Measurements from ENCODE around the gene MOXD1.

The MOXD1 gene

DNA sequence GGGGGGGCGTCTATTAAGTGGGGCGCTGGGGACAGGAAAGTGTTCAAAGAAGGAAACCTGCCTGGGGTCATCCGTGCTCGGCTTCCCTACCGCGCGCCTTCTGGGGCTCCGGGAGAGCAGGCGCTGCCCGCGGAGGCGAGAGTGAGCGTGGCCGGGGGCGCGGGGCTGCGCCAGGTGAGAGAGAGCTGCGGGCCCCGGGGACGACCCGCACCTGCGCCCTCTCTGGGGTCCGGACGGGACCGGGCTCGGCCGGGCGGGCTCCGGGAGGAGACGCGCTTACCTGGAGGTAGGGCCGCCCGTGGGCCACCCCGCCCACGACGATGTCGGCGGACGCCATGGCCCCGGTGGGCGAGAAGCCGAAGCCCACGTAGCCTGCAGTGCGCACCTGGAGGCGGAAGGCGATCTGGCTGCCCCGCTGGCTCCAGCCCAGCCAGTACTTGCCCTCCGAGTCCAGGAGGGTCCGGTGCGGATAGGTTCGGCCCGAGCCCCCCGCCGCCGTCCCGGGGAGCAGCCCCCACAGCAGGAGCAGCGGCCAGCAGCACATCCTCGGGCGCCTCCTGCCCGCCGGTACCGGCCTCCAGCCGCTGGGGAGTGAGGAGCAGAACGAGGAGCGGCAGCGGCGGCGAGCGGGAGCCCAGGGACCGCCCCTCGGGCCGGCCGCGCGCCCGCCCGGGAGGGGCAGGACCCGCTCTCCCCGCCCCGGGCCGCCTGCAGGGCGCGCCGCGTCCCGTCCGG, at the start of gene MOXD1:
TSS of gene MOXD1 (minus strand) at position 593 of the 735 bp plus-strand sequence. CDS start at position 544, 49 bp downstream.
- no peak for DNase-seq (ENCODE audit: low read depth in 2 of 2)

GRCh38 chr6:132446855-132447241, 45.6 kb upstream of the MOXD1 start:
- DNase-seq (ENCODE audit: low read depth in 2 of 2) = no peak

DNA sequence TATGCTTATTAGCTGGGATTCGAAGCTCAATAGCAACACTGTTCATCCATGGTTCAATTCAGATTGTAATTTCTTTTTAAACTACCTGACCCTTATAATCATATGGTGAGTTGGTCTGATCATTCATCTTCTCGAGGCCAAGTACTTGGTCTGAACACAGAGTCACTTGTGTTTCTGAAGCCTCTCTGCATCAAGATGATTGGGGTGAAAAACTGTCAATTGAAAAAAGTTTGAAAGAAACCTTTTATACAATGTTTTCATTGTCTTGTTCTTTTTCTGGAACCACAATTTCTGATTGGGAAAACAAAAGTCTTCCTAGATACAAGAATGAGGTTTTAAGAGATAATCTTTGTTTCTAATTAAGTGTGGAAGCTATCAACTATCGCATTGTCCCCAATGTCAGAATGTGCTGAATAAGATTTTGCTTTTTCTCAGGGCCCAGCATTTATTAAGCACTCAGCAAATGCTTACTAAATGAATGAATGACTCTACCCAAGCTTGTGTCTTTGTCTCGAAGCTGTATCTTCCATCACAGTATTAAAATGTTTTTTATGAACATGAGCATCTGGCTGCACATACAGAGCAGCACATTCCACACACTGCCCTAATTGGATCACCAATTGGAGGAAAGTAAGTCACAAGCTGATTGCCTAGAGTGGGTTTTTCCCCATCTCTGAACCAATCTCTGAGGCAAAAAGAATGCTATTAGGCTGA, 45.0 kb upstream of the MOXD1 start:
- no peak for DNase-seq (ENCODE audit: low read depth in 2 of 2)

- no peak for DNase-seq (ENCODE audit: low read depth in 2 of 2)
Measured at GRCh38 chr6:132445201-132445951, 44.1 kb upstream of the MOXD1 start.

DNA sequence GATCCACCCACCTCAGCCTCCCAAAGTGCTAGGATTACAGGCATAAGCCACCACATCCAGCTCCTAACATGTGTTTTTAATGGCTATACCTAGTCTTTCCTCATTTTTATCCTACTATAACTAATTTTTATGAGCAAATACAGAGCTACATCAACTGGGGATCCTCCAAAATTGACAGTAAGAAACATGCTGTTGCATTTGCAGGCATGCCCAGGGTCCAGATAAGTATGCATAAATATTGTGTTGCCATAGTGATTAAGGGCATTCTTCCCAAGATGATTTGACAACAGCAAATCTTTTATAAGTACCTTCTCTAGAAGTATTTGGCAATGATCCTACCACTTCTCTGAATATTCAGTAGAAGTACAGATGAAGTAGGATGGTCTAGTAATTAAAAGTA, 41.9 kb upstream of the MOXD1 start:
- DNase-seq (ENCODE audit: low read depth in 2 of 2) = no peak

DNA sequence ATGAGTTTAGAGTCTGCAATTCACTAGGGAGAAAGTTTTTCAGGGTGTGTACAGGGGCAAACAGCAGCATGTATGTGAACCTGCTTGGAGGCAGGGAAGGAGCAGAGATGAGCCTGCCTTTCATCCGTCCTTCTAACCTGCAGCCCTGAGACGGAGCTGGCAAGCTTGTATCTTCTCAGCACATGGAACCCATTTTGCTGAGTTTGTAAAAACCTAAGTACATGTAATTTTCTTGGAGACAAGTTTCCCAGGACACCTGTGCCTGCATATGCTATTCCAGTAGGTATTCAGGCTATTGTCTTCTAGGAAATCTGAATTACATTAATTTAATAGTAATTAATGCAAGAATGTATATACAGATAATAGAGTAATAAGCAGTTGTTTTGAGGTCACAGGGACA, 28.8 kb upstream of the MOXD1 start:
- DNase-seq (ENCODE audit: low read depth in 2 of 2) = no peak

GRCh38 chr6:132425176-132425575, 23.9 kb upstream of the MOXD1 start:
- no peak for DNase-seq (ENCODE audit: low read depth in 2 of 2)

GRCh38 chr6:132423839-132424238, 22.6 kb upstream of the MOXD1 start:
- DNase-seq (ENCODE audit: low read depth in 2 of 2) = no peak

GRCh38 chr6:132418235-132418965, 17.1 kb upstream of the MOXD1 start:
- DNase-seq (ENCODE audit: low read depth in 2 of 2) = no peak

DNA sequence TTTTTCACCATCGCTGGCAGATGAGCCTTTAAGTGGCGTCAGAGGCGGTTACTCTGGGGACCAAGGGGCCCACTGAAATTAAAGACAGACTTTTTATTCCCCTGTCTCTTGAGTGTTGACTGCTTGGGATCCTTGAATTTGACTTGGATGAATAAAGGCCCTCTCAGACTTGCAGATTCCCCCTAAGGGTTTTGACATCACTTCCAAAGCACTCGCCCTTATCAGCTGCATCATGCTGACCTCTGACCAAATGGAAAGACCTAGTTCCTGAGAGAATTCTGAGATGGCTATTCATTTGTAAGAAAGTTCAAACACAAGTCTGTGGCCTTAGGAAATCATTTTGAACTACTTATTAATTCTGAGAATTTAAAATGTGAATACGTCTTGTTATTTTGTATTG, 13.5 kb upstream of the MOXD1 start:
- DNase-seq (ENCODE audit: low read depth in 2 of 2) = no peak

- DNase-seq (ENCODE audit: low read depth in 2 of 2) = no peak
Measured at GRCh38 chr6:132414322-132414721, 13.0 kb upstream of the MOXD1 start.

DNA sequence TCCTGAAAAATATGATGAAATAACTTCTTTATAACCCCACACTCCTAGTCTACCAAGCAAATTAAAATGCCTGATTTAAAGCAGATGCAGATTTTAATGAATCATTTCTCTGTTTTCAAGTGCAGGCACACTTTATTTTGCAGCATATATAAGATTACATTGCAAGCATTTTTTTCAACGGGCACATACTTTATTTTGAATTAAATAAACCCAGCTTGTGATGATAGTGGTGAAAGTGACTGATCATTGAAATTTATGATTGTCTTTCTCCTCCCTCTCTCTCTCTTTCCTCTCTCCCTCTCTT, 12.2 kb upstream of the MOXD1 start:
- no peak for DNase-seq (ENCODE audit: low read depth in 2 of 2)

DNA sequence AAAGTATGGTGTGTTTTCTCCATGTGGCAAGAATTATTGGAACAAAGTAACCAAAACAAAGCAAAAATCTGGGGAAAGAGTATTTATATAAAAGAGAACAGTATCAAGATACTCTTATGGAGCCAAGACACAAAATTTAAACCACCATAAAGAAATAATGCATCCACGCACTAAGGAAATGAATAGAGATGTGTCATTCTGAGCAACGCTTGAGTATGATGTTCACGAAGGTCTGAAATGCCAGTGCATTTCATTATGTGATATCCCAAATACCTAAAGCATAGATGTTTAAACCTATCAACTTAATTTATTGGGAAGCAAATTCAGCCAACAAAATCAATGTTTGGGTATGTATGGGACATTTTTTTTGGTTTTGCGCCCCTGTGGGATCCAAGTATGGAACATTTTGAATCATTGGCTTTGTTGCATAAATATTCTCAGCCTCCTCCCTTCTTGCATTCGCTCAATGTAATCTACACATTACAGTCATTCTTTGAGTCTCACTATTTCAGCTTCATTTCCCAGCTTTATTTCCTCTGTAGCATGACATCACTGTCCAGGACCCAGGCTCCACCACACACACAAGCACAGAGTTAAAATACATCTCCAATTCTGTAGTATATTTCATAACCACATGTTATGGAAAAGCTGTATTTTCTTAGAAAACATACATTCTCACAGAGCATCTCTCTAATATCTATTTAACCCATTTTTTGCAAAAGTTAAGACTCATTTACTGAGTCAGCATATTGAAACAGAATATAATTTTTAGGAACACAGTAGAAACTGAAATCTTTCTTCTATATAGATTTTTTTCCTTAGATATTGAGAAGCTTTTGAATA, 11.6 kb upstream of the MOXD1 start:
- no peak for DNase-seq (ENCODE audit: low read depth in 2 of 2)

DNA sequence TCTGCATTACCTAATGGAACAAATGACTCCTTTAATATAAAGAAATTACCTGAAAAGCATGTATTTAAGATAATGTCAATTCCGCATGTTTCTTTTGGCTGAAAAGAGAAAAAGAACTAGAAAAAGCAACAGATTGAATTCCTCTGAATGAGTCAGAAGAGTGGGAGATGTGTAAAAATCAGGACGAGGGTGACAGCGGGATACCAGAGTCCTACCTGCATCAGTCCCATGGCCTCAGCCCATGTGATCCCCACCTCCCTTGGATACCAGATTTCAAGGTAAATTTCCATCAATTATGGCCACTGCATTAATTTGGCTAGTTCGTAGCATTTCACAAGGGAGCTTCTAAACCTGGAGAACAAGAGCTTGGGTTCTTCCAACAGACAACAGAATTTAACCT, 10.0 kb upstream of the MOXD1 start:
- no peak for DNase-seq (ENCODE audit: low read depth in 2 of 2)

GRCh38 chr6:132410830-132411229, 9.6 kb upstream of the MOXD1 start:
- DNase-seq (ENCODE audit: low read depth in 2 of 2) = no peak

DNA sequence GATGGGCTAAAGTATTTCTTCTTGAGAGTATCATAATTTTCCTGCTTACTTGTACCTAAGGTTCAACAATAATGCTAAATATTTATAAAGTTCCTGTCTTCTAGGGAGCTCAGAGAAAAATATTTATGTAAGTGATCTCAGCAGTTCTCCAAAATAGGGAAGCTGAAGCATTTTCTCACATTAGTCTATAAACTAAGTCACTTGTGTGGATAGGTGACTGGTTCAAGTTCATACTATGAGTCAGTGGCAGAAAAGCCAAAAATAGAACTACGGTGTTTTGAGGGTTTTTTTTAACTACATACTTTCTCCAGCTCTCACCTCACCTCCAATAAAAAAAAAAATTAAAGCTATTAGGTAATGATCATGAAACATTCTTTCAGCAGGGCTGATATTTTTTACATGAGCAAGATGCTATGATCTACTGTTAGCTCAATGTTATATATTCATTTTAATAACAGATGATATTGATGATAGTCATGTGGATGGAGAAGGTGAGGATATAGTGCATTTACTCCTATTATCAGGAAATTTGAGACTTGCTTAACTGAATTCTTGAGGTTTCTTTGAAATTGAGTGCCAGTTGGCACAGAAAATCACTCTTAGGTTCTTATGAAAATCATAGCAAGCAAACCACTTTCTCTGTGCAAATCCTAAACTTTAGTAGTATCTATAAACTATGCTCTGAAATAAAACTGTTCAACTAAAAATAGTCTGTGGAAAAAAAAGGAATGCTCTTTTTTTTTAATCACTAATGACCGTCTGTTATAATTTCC, 4.1 kb upstream of the MOXD1 start:
- DNase-seq (ENCODE audit: low read depth in 2 of 2) = no peak

GRCh38 chr6:132404736-132405135, 3.5 kb upstream of the MOXD1 start:
- no peak for DNase-seq (ENCODE audit: low read depth in 2 of 2)

DNA sequence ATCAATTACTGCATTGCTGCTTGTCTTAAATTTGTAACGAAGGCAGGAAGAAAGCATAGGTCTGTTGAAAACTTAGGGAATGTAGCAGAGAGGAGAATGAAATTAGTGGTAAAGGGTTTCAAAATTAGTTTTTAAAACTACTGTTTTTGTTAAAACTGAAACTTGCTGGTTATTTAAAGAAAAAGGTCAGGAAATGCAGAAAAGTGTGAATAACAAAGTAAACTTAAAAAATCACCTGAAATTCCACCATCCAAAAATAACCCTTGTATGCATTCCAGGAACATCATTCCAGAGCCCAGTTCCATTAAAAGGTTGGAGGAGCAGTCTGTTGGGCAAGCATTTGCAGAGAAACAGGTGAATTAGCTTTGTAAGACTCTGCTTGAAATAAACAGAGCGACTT, 3.1 kb upstream of the MOXD1 start:
- no peak for DNase-seq (ENCODE audit: low read depth in 2 of 2)

DNA sequence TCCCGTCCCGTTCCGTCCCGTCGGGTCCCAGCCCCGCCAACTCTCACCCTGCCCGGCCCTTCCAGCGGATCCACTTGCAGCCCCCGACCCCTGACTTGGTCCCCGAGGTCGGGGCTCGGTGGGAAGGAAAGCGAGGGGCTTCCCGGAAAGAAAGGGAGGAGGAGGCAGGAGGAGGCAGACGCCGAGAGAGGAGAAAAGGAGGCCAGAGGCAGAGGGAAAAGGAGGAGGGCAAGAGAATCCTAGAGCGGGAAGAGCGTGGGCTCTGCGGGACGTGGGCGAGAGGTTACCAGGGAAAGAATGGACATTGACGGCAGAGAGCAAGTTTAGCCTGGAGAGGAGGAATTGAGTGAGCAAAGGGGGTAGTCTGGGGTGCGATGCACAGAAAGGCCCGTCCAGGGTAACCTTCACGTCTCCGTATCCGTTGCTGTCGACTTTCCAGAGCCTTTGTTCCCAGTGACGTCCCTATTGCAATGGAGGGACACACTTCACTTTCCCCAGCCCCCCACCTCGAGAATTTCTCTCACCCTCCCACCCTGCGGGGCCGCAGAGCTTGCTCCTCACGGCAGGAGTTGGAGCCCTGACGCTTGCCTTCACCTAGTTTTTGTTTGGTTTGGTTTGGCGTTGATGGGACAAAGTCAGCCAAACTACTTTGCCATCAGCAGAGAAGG, 477 bp upstream of the MOXD1 start:
- no peak for DNase-seq (ENCODE audit: low read depth in 2 of 2)

- no peak for DNase-seq (ENCODE audit: low read depth in 2 of 2)
Measured at GRCh38 chr6:132400555-132400882, 756 bp downstream of the MOXD1 start.

Measured in stimulated activated CD8-positive, alpha-beta memory T cell treated with anti-CD3 and anti-CD28 coated beads, Interleukin-15, amount 100 ng/mL, for 4 hours (primary cell).